Measurements from ENCODE around the gene SORBS2. TPM values are rescaled to one million over a fixed set of nuclear protein-coding genes. Genes with fewer than 3 reads are reported as not detected.

SORBS2 gene
- total RNA-seq, 1 experiment from 2014 or later, result 8.4 TPM

DNA sequence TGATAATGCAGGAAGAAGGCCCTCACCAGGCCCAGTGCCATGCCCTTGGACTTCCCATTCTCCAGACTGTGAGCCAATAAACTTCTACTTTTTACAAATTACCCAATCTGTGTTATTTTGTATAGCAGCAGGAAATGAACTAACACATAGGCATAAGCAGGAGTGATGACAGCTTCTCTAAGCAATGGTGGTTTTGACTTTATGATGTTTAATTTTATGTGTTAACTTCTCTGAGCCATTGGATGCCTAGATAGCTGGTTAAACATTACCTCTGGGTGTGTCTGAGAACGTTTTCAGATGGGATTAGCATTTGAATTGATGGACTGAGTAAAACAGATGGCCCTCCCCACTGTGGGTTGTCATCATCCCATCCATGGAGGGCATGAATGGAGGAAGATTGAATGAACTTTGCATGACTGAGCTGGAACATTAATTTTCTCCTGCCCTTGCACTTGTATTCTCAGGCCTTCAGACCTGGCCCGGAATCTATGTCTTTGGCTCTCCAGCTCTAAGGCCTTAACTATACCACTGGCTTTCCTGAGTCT is 262.8 kb downstream of the SORBS2 start:
- BruUV-seq (replicated peaks), result no TSS peak
- ATAC-seq (no peak), DNase-seq (ENCODE audit: low read depth, low spot score) (no peak)
- Histone ChIP-seq H3K4me3 (ENCODE audit: low read depth in 2 of 2, low read length in 2 of 2) (no peak overlapping the region), H3K9me3 (ENCODE audit: control insufficient read depth, insufficient read depth, low read depth, low read length) (no peaks in the 10 kb centered on the region), H3K27ac (ENCODE audit: low read length) (no peak overlapping the region), H3K4me1 (ENCODE audit: control insufficient read depth, insufficient read depth, low read length) (no peaks in the 10 kb centered on the region), H3K27me3 (ENCODE audit: control insufficient read depth, insufficient read depth, low read length) (no peaks in the 10 kb centered on the region), H3K36me3 (ENCODE audit: control insufficient read depth, insufficient read depth, low read length) (no peaks in the 10 kb centered on the region)
- in situ Hi-C loops (cut with HindIII; ENCODE audit: low pct_unique_long_range_greater_than_20kb, low sequenced_read_pairs) (no loop called here), intact Hi-C loops (cut with micrococcal nuclease; ENCODE audit: unreplicated experiment) (no loop called here)
- ChIA-PET CTCF (no interaction called here), POLR2A (no interaction called here)
- TF ChIP-seq, protein P1, sequence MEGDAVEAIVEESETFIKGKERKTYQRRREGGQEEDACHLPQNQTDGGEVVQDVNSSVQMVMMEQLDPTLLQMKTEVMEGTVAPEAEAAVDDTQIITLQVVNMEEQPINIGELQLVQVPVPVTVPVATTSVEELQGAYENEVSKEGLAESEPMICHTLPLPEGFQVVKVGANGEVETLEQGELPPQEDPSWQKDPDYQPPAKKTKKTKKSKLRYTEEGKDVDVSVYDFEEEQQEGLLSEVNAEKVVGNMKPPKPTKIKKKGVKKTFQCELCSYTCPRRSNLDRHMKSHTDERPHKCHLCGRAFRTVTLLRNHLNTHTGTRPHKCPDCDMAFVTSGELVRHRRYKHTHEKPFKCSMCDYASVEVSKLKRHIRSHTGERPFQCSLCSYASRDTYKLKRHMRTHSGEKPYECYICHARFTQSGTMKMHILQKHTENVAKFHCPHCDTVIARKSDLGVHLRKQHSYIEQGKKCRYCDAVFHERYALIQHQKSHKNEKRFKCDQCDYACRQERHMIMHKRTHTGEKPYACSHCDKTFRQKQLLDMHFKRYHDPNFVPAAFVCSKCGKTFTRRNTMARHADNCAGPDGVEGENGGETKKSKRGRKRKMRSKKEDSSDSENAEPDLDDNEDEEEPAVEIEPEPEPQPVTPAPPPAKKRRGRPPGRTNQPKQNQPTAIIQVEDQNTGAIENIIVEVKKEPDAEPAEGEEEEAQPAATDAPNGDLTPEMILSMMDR (IDR thresholded peaks at IDR 0.05), result no peak
- no peak for TF ChIP-seq REST (IDR thresholded peaks at IDR 0.05; ENCODE audit: insufficient read depth in 1 of 2, low read depth in 2 of 2, low read length in 1 of 2)
- no peak for TF ChIP-seq SIN3A (IDR thresholded peaks at IDR 0.05; ENCODE audit: borderline replicate concordance, insufficient read depth, low read depth, low read length)
- no peak for TF ChIP-seq TCF7L2 (IDR thresholded peaks at IDR 0.05; ENCODE audit: low read depth, low read length)

- no peaks in the 10 kb centered on the region for H3K36me3 ChIP-seq (ENCODE audit: control insufficient read depth, insufficient read depth, low read length)
- TF ChIP-seq TCF7L2 (IDR thresholded peaks at IDR 0.05; ENCODE audit: low read depth, low read length), result no peak
- no peak for TF ChIP-seq REST (IDR thresholded peaks at IDR 0.05; ENCODE audit: insufficient read depth in 1 of 2, low read depth in 2 of 2, low read length in 1 of 2)
- no peak for TF ChIP-seq SIN3A (IDR thresholded peaks at IDR 0.05; ENCODE audit: borderline replicate concordance, insufficient read depth, low read depth, low read length)
- TF ChIP-seq, protein P1 (IDR thresholded peaks at IDR 0.05), result no peak
- TF ChIP-seq POLR2AphosphoS5 (IDR thresholded peaks at IDR 0.05; ENCODE audit: low read depth, low read length), result no peak
- in situ Hi-C loops (cut with HindIII; ENCODE audit: low pct_unique_long_range_greater_than_20kb, low sequenced_read_pairs), result no loop called here
- H3K4me3 ChIP-seq (ENCODE audit: low read depth in 2 of 2, low read length in 2 of 2), result no peak overlapping the region
- intact Hi-C loops (cut with micrococcal nuclease; ENCODE audit: unreplicated experiment), result no loop called here
- H3K4me1 ChIP-seq (ENCODE audit: control insufficient read depth, insufficient read depth, low read length), result no peaks in the 10 kb centered on the region
- no peaks in the 10 kb centered on the region for H3K27me3 ChIP-seq (ENCODE audit: control insufficient read depth, insufficient read depth, low read length)
- no peak overlapping the region for H3K27ac ChIP-seq (ENCODE audit: low read length)
- no TSS peak for BruUV-seq (replicated peaks)
- ATAC-seq (no peak), DNase-seq (ENCODE audit: low read depth, low spot score) (no peak)
- no peaks in the 10 kb centered on the region for H3K9me3 ChIP-seq (ENCODE audit: control insufficient read depth, insufficient read depth, low read depth, low read length)
- POLR2A ChIA-PET, result no interaction called here
- CTCF ChIA-PET, result no interaction called here
Measured at GRCh38 chr4:185548587-185548986, 263.4 kb downstream of the SORBS2 start.
